AG20443 (cell line): Measurements from ENCODE around the gene GNPTAB.
A peak's percentile ranks its signal among the peaks of the same experiment; 100 is the strongest.
"Not testable (repeated sequence)": the region's sequence is repeated elsewhere in the genome, so short reads cannot be mapped to it uniquely, and the experiment has no call there.

Experiments
- DNase-seq: peaks from one replicate; pipeline ENCODE4 v3.0.0; 2012; ENCODE audit warnings: low spot score, mixed read lengths

GNPTAB gene

DNA sequence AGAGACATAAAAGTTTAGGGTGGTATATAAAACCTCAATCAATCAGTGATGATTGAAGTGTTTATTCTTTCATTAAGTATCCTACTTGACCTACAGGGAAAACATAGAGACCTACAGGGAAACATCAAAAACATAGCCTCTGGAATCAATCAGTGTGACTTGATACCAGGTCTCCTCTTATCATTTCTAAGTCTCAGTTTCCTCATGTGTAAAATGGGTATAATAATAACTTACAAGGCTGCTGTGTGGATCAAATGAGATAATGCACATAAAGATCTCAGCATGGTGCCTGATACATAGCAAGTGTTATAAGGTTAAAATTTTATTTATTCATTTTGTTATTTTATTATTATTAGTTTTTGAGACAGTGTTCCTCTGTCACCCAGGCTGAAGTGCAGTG lies 22.2 kb upstream of the GNPTAB start:
- DNase-seq, result no peak

GRCh38 chr12:101850199-101850598 lies 19.4 kb upstream of the GNPTAB start:
- DNase-seq, result no peak

DNA sequence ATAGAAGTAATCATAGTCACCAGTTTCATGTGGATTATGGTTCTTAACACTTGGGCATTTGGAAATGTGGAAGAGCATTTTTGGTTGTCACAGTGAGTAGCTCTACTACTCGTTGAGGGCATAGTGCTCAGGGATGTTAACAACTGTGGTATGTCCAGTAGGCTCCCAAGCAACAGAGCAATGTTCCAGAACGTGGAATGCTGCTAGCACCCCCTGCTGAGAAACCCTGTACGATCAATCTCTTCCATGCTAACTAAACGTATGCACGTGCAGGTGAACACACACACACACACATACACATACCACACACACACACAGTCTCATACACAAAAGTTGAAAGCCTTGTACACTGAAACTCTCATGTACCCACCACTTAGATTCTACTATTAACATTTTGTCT lies 16.6 kb upstream of the GNPTAB start:
- no peak for DNase-seq

- no peak for DNase-seq
Measured at GRCh38 chr12:101845137-101845711, 14.5 kb upstream of the GNPTAB start.

GRCh38 chr12:101841069-101841468 lies 10.3 kb upstream of the GNPTAB start:
- no peak for DNase-seq

DNA sequence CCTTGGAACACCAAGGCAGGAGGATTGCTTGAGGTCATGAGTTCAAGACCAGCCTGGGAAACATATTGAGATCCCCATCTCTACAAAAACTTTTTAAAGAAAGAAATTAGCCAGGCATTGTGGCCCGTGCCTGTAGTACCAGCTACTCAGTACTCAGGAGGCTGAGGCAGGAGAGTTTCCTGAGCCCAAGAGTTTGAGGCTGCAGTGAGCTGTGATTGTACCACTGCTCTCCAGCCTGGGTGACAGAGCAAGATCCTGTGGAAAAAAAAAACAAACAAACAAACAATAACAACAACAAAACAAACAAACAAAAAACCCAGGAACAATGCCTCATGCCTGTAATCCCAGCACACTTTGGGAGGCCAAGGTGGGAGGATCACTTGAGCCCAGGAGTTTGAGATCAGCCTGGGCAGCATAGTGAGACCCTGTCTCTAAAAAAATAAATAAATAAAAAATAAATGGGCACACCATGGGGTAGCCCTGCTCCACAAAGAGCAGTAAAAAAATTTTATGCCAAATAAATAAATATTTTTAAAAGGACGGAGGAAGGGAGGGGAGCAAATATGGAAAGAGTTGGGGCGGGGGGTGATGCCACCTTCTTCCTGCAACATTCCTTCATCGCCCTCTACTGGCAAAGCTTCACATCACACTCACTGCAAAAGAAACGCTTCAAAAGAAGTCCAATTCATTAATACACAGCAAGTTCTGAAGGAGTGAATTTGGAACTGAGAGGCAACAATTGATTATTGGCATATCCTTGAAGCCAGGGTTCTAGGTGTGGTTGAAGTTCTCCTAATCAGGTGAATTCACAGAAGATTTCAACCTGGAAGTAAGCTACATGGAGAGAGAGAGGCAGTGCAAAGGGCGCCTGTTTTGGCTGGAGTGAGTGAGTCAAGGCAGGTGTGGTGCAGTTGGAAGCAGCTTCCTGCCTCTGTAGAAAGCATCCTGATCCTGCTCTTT lies 8.8 kb upstream of the GNPTAB start:
- peak; percentile 74 for DNase-seq

DNA sequence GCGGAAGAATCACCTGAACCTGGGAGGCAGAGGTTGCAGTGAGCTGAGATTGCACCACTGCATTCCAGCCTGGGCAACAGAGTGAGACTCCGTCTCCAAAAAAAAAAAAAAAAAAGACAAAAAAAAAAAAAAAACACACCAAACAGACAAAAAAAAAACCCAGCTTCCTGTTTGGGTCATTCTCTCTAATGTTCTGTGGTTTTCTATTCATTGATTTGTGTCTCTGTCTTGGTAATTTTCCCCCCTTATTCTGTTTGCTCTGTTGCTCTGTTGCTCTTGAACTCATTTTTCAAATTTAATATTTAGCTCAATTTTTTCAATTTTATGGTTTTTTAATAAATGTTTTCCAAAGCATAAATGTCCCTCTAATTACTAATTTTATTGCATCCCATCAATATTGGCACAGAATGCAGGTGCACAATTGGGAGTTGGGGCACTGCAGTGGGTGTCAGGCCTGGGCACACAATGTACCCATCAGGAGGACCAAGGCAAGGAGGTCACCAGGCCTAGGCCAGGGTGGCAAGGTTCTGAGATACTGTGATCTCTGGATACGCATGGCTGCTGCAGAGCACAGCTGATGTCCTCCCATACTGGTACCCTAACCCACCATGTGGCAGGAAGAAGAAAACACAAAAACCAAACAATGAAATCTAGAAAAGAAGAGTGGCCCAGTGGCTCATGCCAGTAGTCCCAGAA lies 8.0 kb upstream of the GNPTAB start:
- DNase-seq, result no peak

GRCh38 chr12:101832030-101832429 lies 1.3 kb upstream of the GNPTAB start:
- DNase-seq, result no peak

GRCh38 chr12:101829639-101830366 lies 956 bp downstream of the GNPTAB start:
- DNase-seq, result no peak

DNA sequence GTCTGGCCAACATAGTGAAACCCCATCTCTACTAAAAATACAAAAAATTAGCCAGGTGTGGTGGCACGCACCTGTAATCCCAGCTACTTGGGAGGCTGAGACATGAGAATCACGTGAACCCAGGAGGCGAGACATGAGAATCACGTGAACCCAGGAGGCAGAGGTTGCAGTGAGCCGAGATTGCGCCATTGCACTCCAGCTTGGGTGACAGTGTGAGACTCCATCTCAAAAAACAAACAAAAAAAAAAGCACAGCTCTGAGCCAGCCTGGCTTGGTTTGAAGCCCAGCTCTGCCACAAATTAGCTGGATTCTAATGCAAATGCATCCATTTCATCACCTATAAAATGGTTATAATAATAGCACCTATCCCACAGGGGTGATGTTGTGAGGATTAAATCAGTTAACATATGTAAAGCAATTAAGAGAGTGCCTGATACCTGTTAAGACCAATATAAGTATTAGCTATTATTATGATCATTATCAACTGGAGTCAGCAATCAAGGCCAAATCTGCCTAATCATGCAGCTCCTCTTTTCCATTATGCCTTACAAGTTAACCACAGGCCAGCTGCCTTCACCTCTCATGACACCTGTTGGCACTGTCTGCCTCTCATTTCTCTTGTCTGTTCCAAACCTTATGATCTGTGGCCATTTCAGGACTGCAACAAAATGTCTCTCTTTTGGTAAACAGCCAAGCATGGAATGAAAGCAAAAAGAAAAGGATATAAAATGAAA lies 2.1 kb downstream of the GNPTAB start:
- DNase-seq, result no peak

DNA sequence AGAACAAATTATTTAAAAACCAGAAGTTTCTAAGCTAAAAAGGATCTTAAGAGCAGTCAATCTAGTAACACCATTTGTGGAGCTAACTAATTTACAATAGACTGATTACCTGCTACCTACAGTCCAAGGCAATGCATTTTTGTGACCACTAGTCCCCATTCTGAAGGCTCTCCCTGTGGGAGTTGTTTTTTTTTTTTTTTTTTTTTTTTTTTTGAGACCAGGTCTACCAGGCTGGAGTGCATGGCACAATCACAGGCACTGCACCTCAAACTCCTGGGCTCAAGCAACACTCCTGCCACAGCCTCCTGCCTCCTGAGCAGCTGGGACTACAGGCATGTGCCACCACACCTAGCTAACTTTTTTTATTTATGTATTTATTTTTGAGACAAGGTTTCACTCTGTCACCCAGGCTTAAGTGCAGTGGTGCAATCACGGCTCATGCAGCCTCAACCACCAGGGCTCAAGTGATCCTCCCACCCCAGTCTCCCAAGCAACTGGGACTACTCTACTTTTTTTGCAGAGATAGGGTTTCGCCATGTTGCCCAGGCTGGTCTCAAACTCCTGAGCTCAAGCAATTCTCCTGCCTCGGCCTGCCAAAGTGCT lies 3.9 kb downstream of the GNPTAB start:
- DNase-seq, result no peak

DNA sequence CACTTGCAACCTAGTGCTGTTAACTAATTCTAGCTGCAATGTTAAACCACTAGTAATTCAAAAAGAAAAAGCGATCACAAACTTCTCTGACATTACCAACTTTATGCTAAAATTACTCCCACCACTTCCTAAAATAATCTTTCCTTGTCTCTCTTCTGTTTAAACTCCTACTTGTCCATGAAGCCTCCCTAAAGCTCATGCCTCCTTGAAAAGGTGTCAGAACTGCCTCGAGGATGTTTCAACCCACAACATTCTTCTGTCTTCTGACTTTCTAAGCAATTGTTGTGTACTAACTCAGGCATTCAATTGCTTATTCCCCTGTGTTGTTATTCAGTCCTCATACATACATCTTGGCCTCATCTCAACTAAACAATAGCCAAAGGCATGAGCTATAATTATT lies 5.9 kb downstream of the GNPTAB start:
- no peak for DNase-seq

GRCh38 chr12:101823891-101824290 lies 6.9 kb downstream of the GNPTAB start:
- peak; percentile 22 for DNase-seq

DNA sequence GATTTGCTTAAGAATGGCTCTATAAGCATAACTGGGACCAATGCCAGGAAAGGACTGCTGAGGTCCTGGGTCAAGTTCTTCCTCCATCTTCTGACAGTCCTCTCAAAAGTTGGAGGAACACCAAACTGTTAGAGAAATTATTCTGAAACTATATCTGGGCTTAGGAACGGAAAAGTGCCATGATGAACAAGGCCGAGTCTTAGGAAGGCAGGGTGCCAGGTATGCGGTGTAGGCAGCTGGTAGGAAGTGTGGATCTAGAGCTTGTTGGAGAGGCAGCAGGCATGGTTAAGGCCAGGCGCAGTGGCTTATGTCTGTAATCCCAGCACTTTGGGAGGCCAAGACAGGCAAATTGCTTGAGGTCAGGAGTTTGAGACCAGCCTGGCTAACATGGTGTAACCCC lies 7.7 kb downstream of the GNPTAB start:
- no peak for DNase-seq

- DNase-seq, result no peak
Measured at GRCh38 chr12:101819467-101819866, 11.3 kb downstream of the GNPTAB start.

DNA sequence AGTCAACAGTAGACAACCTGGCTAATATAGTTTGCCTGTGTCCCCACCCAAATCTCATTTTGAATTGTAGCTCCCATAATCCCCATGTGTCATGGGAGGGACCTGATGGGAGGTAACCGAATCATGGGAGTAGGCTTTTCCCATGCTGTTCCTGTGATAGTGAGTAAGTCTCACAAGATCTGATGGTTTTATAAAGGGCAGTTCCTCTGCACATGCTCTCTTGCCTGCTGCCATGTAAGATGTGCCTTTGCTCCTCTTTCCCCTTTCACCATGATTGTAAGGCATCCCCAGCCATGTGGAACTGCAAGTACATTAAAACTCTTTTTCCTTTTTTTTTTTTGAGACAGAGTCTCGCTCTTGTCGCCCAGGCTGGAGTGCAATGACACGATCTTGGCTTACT lies 12.1 kb downstream of the GNPTAB start:
- not testable (repeated sequence) for DNase-seq

DNA sequence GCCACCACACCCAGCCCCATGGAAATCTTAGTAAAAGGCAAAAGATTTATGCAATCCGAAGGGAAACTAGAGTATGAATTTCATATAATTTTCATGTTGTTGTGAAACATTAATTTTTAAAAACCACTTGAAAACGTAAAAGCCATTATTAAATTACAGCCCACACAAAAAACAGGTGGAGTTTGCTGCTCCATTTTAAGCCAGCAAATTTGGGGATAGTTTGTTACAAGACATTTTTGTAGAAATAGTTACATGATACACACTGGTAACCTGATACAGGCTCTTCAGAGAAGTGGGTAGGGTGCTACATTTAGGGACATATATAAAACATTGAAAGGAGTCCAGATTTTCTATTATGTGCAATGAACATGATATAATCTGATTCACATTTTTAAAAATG lies 17.6 kb downstream of the GNPTAB start:
- DNase-seq, result no peak

GRCh38 chr12:101812716-101813115 lies 18.0 kb downstream of the GNPTAB start:
- DNase-seq, result not testable (repeated sequence)

DNA sequence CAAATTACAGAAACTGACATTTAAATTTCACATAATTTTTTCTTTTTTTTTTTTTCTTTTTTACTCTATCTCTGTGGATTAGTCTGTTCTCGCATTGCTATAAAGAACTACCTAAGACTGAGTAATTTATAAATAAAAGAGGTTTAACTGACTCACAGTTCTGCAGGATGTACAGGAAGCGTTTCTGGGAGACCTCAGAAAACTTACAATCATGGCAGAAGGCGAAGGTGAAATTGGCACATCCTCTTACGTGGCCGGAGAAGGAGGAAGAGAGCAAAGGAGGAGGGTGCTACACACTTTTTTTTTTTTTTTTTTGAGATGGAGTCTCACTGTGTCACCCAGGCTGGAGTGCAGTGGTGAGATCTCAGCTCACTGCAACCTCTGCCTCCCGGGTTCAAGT lies 19.4 kb downstream of the GNPTAB start:
- not testable (repeated sequence) for DNase-seq

- DNase-seq, result no peak
Measured at GRCh38 chr12:101809208-101809607, 21.6 kb downstream of the GNPTAB start.

- DNase-seq, result no peak
Measured at GRCh38 chr12:101806265-101806664, 24.5 kb downstream of the GNPTAB start.
